GM12878 (cell line): ENCODE measurements around the gene CLIC5. TPM values are rescaled to one million over a fixed set of nuclear protein-coding genes. Genes with fewer than 3 reads are reported as not detected.

Experiments
- BACH1 ChIP-seq: fragments of 450-650 bp; IDR thresholded peaks from 2 replicates; pipeline ENCODE4 v1.6.1; 2017; ENCODE audit warnings: mild to moderate bottlenecking, borderline replicate concordance
- CBX5 ChIP-seq: sonication (generic); IDR thresholded peaks from 2 replicates; pipeline ENCODE4 v1.6.1; 2016; ENCODE audit warnings: low read depth, moderate library complexity, mild to moderate bottlenecking, inconsistent platforms
- CEBPB ChIP-seq, 2 experiments: fragments of 150-350 bp in 1 of 2; IDR thresholded peaks; 2 replicates each; pipeline ENCODE4 v1.6.1; 2012 to 2014; ENCODE audit warnings: low read depth in 2 of 2, low read length in 2 of 2, borderline replicate concordance in 1 of 2, inconsistent platforms in 1 of 2
- CREM ChIP-seq: IDR thresholded peaks from 2 replicates; pipeline ENCODE4 v1.6.1; 2014; ENCODE audit warnings: antibody characterized with exemption, low read depth
- HDAC2 ChIP-seq: fragments of 200-600 bp; sonication (generic); IDR thresholded peaks from 2 replicates; pipeline ENCODE4 v1.6.1; 2017
- IKZF1 ChIP-seq: fragments of 450-650 bp; conservative IDR thresholded peaks from 2 replicates; pipeline ENCODE4 v1.6.1; 2017; ENCODE audit warnings: antibody characterized with exemption, mild to moderate bottlenecking
- MLLT1 ChIP-seq: fragments of 450-650 bp; IDR thresholded peaks from 2 replicates; pipeline ENCODE4 v1.6.1; 2016; ENCODE audit warnings: mild to moderate bottlenecking
- NR2C1 ChIP-seq: fragments of 450-650 bp; IDR thresholded peaks from 2 replicates; pipeline ENCODE4 v1.6.1; 2017; ENCODE audit warnings: antibody characterized with exemption, mild to moderate bottlenecking, moderate library complexity
- PRDM15 ChIP-seq: fragments of 450-650 bp; formaldehyde crosslinking; IDR thresholded peaks from 2 replicates; pipeline ENCODE4 v1.4.0; 2020; ENCODE audit warnings: mild to moderate bottlenecking, moderate library complexity
- RAD21 ChIP-seq: IDR thresholded peaks from 2 replicates; pipeline ENCODE4 v1.6.1; 2011; ENCODE audit warnings: mild to moderate bottlenecking, low read depth, low read length, moderate library complexity; ENCODE audit not compliant: insufficient read depth
- RAD51 ChIP-seq: fragments of 450-650 bp; IDR thresholded peaks from 2 replicates; pipeline ENCODE4 v1.6.1; 2016; ENCODE audit warnings: moderate library complexity, mild to moderate bottlenecking, inconsistent platforms
- RELA ChIP-seq: fragments of 450-650 bp; IDR thresholded peaks from 2 replicates; pipeline ENCODE4 v1.8.0; 2014; ENCODE audit warnings: borderline replicate concordance; ENCODE audit not compliant: partially characterized antibody
- SIX5 ChIP-seq: IDR thresholded peaks from 2 replicates; pipeline ENCODE4 v1.6.1; 2011; ENCODE audit warnings: mild to moderate bottlenecking, low read depth, low read length, moderate library complexity; ENCODE audit not compliant: severe bottlenecking
- SMAD1 ChIP-seq: fragments of 450-650 bp; IDR thresholded peaks from 2 replicates; pipeline ENCODE4 v1.6.1; 2018; ENCODE audit warnings: mild to moderate bottlenecking, low read depth; ENCODE audit not compliant: partially characterized antibody
- STAT1 ChIP-seq: fragments of 450-650 bp; conservative IDR thresholded peaks from 2 replicates; pipeline ENCODE4 v1.6.1; 2014; ENCODE audit warnings: antibody characterized with exemption, mild to moderate bottlenecking
- SUPT20H ChIP-seq: IDR thresholded peaks from 2 replicates; pipeline ENCODE4 v1.6.1; 2011; ENCODE audit warnings: low read depth, mild to moderate bottlenecking, low read length, moderate library complexity, borderline replicate concordance; ENCODE audit not compliant: control insufficient read depth
- TARDBP ChIP-seq: IDR thresholded peaks from 2 replicates; pipeline ENCODE4 v1.6.1; 2016; ENCODE audit warnings: borderline replicate concordance
- TBL1XR1 ChIP-seq: IDR thresholded peaks from 2 replicates; pipeline ENCODE4 v1.6.1; 2012; ENCODE audit warnings: low read depth, low read length, improper control_type of control experiment
- TCF12 ChIP-seq: IDR thresholded peaks from 2 replicates; pipeline ENCODE4 v1.6.1; 2011; ENCODE audit warnings: low read depth, mild to moderate bottlenecking, low read length
- TCF7 ChIP-seq: IDR thresholded peaks from 2 replicates; pipeline ENCODE4 v1.6.1; 2014; ENCODE audit warnings: antibody characterized with exemption, borderline replicate concordance
- USF1 ChIP-seq: IDR thresholded peaks from 2 replicates; pipeline ENCODE4 v1.6.1; 2011; ENCODE audit warnings: borderline replicate concordance, low read depth, mild to moderate bottlenecking, moderate library complexity, mixed read lengths, low read length; ENCODE audit not compliant: insufficient read depth; ENCODE audit errors: extremely low read length
- ZNF24 ChIP-seq: fragments of 450-650 bp; IDR thresholded peaks from 2 replicates; pipeline ENCODE4 v1.6.1; 2017; ENCODE audit warnings: antibody characterized with exemption, mild to moderate bottlenecking
- polyA plus RNA-seq, 11 experiments: library from polyadenylated mRNA; depleted of rRNA in 4 of 11; unstranded in 6 of 11; stranded (reverse) in 5 of 11; fragments of >200 nt; fragmentation: Nextera tagmentation in 4 of 11; fragmentation: Illumina TruSeq in 1 of 11; extraction: Ambion mirVana in 4 of 11; extraction: Trizol in 1 of 11; gene quantifications; 1 replicate in 1 of 11; 2 replicates in 10 of 11; pipeline versions ENCODE4 v1.2.1 to v1.2.3, GENCODE V29; 2011 to 2016; ENCODE audit warnings: inconsistent platforms in 2 of 11, missing spikeins in 2 of 11, low read depth in 1 of 11
- total RNA-seq, 4 experiments: library from RNA; depleted of rRNA in 3 of 4; stranded (reverse); fragments of >200 nt in 3 of 4; fragmentation: Illumina TruSeq in 1 of 4; extraction: Trizol in 1 of 4; gene quantifications; 2 replicates each; pipeline versions ENCODE4 v1.2.1 to v1.2.3, GENCODE V29; 2013 to 2021

The CLIC5 gene
- total and polyA plus RNA-seq, 10 of the 15 experiments (the other 5 are each of a cell fraction or from before 2014, with no cell fraction given) = 0.01 to 0.08 (median 0.02) TPM; not detected in 7

- TF ChIP-seq PRDM15 (no peak), TBL1XR1 (no peak), MLLT1 (peak; percentile 37; the same call in 1 of the 2 replicates), CREM (no peak; the same call in 1 of the 2 replicates), TCF12 (no peak), CEBPB (IDR thresholded peaks at IDR 0.05; ENCODE audit: borderline replicate concordance in 1 of 2, low read depth in 2 of 2, low read length in 2 of 2) (no peak), ZNF24 (0 out of 2 replicates have a peak, but pooled peaks have one; percentile 8), BACH1 (0 out of 2 replicates have a peak, but pooled peaks have one; percentile 20), RELA (no peak), IKZF1 (peak; percentile 65), USF1 (no peak), RAD21 (no peak), STAT1 (no peak), RAD51 (no peak), SIX5 (no peak), NR2C1 (no peak), SMAD1 (no peak), CBX5 (no peak), TARDBP (no peak), SUPT20H (no peak), HDAC2 (no peak), TCF7 (no peak)
Measured at GRCh38 chr6:46011188-46012085, 4.2 kb downstream of the CLIC5 start (continued).
